H9 (cell line): ENCODE results near the gene CCDC88A. TPM values are rescaled to one million over a fixed set of nuclear protein-coding genes. Genes with fewer than 3 reads are reported as not detected.

Experiments used
- DNase-seq: peaks from one replicate; pipeline ENCODE4 v3.0.0-alpha.2; 2017
- H2AFZ ChIP-seq: one replicate; pipeline ENCODE4 v1.6.1; 2013; ENCODE audit warnings: mild to moderate bottlenecking, low read length, control low read depth, moderate library complexity
- H2AK5ac ChIP-seq: 2 replicates; pipeline ENCODE4 v1.6.1; 2013; ENCODE audit warnings: low read length, control low read depth, mixed read lengths; ENCODE audit not compliant: insufficient read length
- H2BK120ac ChIP-seq: one replicate; pipeline ENCODE4 v1.6.1; 2013; ENCODE audit warnings: low read depth, mild to moderate bottlenecking, low read length, control low read depth, inconsistent platforms; ENCODE audit not compliant: poor library complexity, severe bottlenecking
- H2BK12ac ChIP-seq: 2 replicates; pipeline ENCODE4 v1.6.1; 2013; ENCODE audit warnings: low read length, control low read depth, mixed read lengths, low read depth; ENCODE audit not compliant: insufficient read length
- H2BK15ac ChIP-seq: 2 replicates; pipeline ENCODE4 v1.6.1; 2013; ENCODE audit warnings: low read depth, low read length, control low read depth
- H2BK20ac ChIP-seq: one replicate; pipeline ENCODE4 v1.6.1; 2013; ENCODE audit warnings: low read depth, mild to moderate bottlenecking, low read length, control low read depth, inconsistent platforms; ENCODE audit not compliant: poor library complexity, severe bottlenecking
- H2BK5ac ChIP-seq: 2 replicates; pipeline ENCODE4 v1.6.1; 2013; ENCODE audit warnings: low read length, control low read depth, mixed read lengths; ENCODE audit not compliant: insufficient read length
- H3K14ac ChIP-seq: 2 replicates; pipeline ENCODE4 v1.6.1; 2013; ENCODE audit warnings: low read length, control low read depth; ENCODE audit not compliant: insufficient read depth
- H3K18ac ChIP-seq: 2 replicates; pipeline ENCODE4 v1.6.1; 2013; ENCODE audit warnings: low read depth, mild to moderate bottlenecking, mixed read lengths, low read length, control low read depth; ENCODE audit not compliant: insufficient read length
- H3K23ac ChIP-seq: 2 replicates; pipeline ENCODE4 v1.6.1; 2013; ENCODE audit warnings: low read length, control low read depth, mixed read lengths, low read depth; ENCODE audit not compliant: insufficient read length
- H3K23me2 ChIP-seq: 2 replicates; pipeline ENCODE4 v1.6.1; 2013; ENCODE audit warnings: low read depth, mild to moderate bottlenecking, mixed read lengths, low read length, control low read depth; ENCODE audit not compliant: insufficient read length, poor library complexity, severe bottlenecking
- H3K27ac ChIP-seq: 2 replicates; pipeline ENCODE4 v1.5.1; 2013; ENCODE audit warnings: low read length, control low read depth, mixed read lengths, low read depth; ENCODE audit not compliant: insufficient read length
- H3K27me3 ChIP-seq: 2 replicates; pipeline ENCODE4 v1.6.1; 2013; ENCODE audit warnings: low read length, control low read depth, inconsistent platforms; ENCODE audit not compliant: insufficient read depth
- H3K4ac ChIP-seq: 2 replicates; pipeline ENCODE4 v1.6.1; 2013; ENCODE audit warnings: low read depth, mild to moderate bottlenecking, control low read depth, inconsistent platforms, low read length, moderate library complexity
- H3K4me1 ChIP-seq: 2 replicates; pipeline ENCODE4 v1.6.1; 2013; ENCODE audit warnings: low read length, control low read depth, inconsistent platforms; ENCODE audit not compliant: insufficient read depth
- H3K4me2 ChIP-seq: 2 replicates; pipeline ENCODE4 v1.6.1; 2013; ENCODE audit warnings: low read length, control low read depth, mixed read lengths; ENCODE audit not compliant: insufficient read length, insufficient read depth
- H3K56ac ChIP-seq: 2 replicates; pipeline ENCODE4 v1.6.1; 2013; ENCODE audit warnings: low read depth, mild to moderate bottlenecking, mixed read lengths, low read length, control low read depth; ENCODE audit not compliant: insufficient read length
- H3K79me1 ChIP-seq: 2 replicates; pipeline ENCODE4 v1.6.1; 2013; ENCODE audit warnings: low read depth, mild to moderate bottlenecking, moderate library complexity, low read length, control low read depth, inconsistent platforms; ENCODE audit not compliant: insufficient read depth, poor library complexity, severe bottlenecking
- H3K79me2 ChIP-seq: 2 replicates; pipeline ENCODE4 v1.6.1; 2013; ENCODE audit warnings: low read length, control low read depth, inconsistent platforms; ENCODE audit not compliant: insufficient read depth
- H3K9ac ChIP-seq: 2 replicates; pipeline ENCODE4 v1.6.1; 2013; ENCODE audit warnings: low read length, control low read depth, mixed read lengths; ENCODE audit not compliant: insufficient read length; ENCODE audit errors: extremely low read depth
- H3K9me3 ChIP-seq: one replicate; pipeline ENCODE4 v1.6.1; 2013; ENCODE audit warnings: low read depth, low read length, inconsistent platforms; ENCODE audit not compliant: control insufficient read depth
- H3T11ph ChIP-seq: one replicate; pipeline ENCODE4 v1.6.1; 2013; ENCODE audit warnings: mild to moderate bottlenecking, low read length, control low read depth, inconsistent platforms
- H4K20me1 ChIP-seq: one replicate; pipeline ENCODE4 v1.6.1; 2013; ENCODE audit not compliant: control insufficient read depth, insufficient read length, insufficient read depth
- H4K5ac ChIP-seq: 2 replicates; pipeline ENCODE4 v1.6.1; 2013; ENCODE audit warnings: low read depth, mild to moderate bottlenecking, mixed read lengths, low read length, control low read depth; ENCODE audit not compliant: insufficient read length
- H4K8ac ChIP-seq: replicated peaks from 2 replicates; pipeline ENCODE4 v1.6.1; 2013; ENCODE audit warnings: low read length, control low read depth, mixed read lengths, low read depth; ENCODE audit not compliant: insufficient read length
- H4K91ac ChIP-seq: 2 replicates; pipeline ENCODE4 v1.6.1; 2013; ENCODE audit warnings: low read depth, mild to moderate bottlenecking, moderate library complexity, mixed read lengths, low read length, control low read depth; ENCODE audit not compliant: insufficient read length
- H3K27ac Mint-ChIP-seq, 3 experiments: 2 replicates in 2 of 3; 3 replicates in 1 of 3; pipeline ENCODE4 v1.8.0; 2020 to 2021; ENCODE audit warnings: mixed read lengths in 3 of 3, mild to moderate bottlenecking in 1 of 3, moderate library complexity in 1 of 3
- H3K27me3 Mint-ChIP-seq: 2 replicates; pipeline ENCODE4 v1.8.0; 2021; ENCODE audit warnings: low read depth, mild to moderate bottlenecking, moderate library complexity, mixed read lengths
- H3K36me3 Mint-ChIP-seq, 3 experiments: 2 replicates in 2 of 3; 3 replicates in 1 of 3; pipeline ENCODE4 v1.8.0; 2020 to 2021; ENCODE audit warnings: low read depth in 3 of 3, mixed read lengths in 3 of 3; ENCODE audit not compliant: insufficient read depth in 1 of 3
- H3K4me1 Mint-ChIP-seq, 2 experiments: 2 replicates each; pipeline ENCODE4 v1.8.0; 2020; ENCODE audit warnings: mixed read lengths in 2 of 2
- H3K4me3 Mint-ChIP-seq, 2 experiments: 2 replicates in 1 of 2; 3 replicates in 1 of 2; pipeline ENCODE4 v1.8.0; 2020 to 2021; ENCODE audit warnings: mild to moderate bottlenecking in 2 of 2, mixed read lengths in 2 of 2, moderate library complexity in 1 of 2
- H3K9me3 Mint-ChIP-seq, 2 experiments: 2 replicates in 1 of 2; 3 replicates in 1 of 2; pipeline ENCODE4 v1.8.0; 2020; ENCODE audit warnings: mild to moderate bottlenecking in 2 of 2, mixed read lengths in 2 of 2, moderate library complexity in 1 of 2
- CTCF ChIP-seq: fragments of 200-600 bp; sonication (generic); conservative IDR thresholded peaks from 3 replicates; pipeline ENCODE4 v1.8.0; 2021; ENCODE audit warnings: antibody characterized with exemption, mild to moderate bottlenecking
- WGBS: extraction: QIAGEN DNeasy Blood & Tissue Kit; methylation state at CpG from one replicate; pipeline ENCODE4 v1.1.7; 2013; ENCODE audit warnings: missing lambda C conversion rate, low lambda C conversion rate, mixed read lengths; ENCODE audit not compliant: insufficient read length; ENCODE audit errors: extremely low coverage; 5-methylcytosine and 5-hydroxymethylcytosine counted together
- total RNA-seq: library from RNA; stranded (reverse); gene quantifications from 2 replicates; pipeline ENCODE4 v1.2.1, GENCODE V29; 2021

Gene CCDC88A
- total RNA-seq, 1 experiment from 2014 or later = 91.8 TPM

- Histone ChIP-seq H3K9me3 (no peaks in the 10 kb centered on the region), H4K20me1 (no peaks in the 10 kb centered on the region), H2AK5ac (no peak overlapping the region), H3K4me2 (no peak overlapping the region), H3K14ac (no peak overlapping the region), H2BK15ac (no peak overlapping the region), H3K79me2 (no peaks in the 10 kb centered on the region), H3K9ac (no peak overlapping the region), H2BK20ac (no peak overlapping the region), H3K23ac (no peak overlapping the region), H3T11ph (no peak overlapping the region), H3K4ac (no peak overlapping the region), H4K8ac (no peak overlapping the region), H2BK120ac (no peak overlapping the region), H3K56ac (no peak overlapping the region), H2BK12ac (no peak overlapping the region), H3K18ac (no peak overlapping the region), H3K27me3 (no peaks in the 10 kb centered on the region), H2BK5ac (no peak overlapping the region), H4K91ac (no peak overlapping the region), H3K79me1 (no peaks in the 10 kb centered on the region), H3K4me1 (no peaks in the 10 kb centered on the region), H3K27ac (no peak overlapping the region), H3K23me2 (no peaks in the 10 kb centered on the region), H2AFZ (no peak overlapping the region), H4K5ac (no peak overlapping the region)
- Mint-ChIP-seq H3K27me3 (no peaks in the 10 kb centered on the region), H3K27ac (no peak overlapping the region), H3K9me3 (peaks cover 3 to 8% of the 10 kb centered on the region in 2 experiments), H3K36me3 (peaks cover 32 to 44% (median 42%) of the 10 kb centered on the region in 3 experiments), H3K4me1 (peaks cover 10 to 13% of the 10 kb centered on the region in 2 experiments), H3K4me3 (no peak overlapping the region)
- no CpG with 5 or more reads among the region's 4 CpGs for WGBS
- no peak for TF ChIP-seq CTCF
- no peak for DNase-seq
These were observed 64.2 kb downstream of the CCDC88A start for GRCh38 chr2:55355451-55355850.
